Endometrium (tissue), 2 donors: ENCODE measurements around the gene GNG12.
A peak's percentile ranks its signal among the peaks of the same experiment; 100 is the strongest.
"Not testable (repeated sequence)": the region's sequence is repeated elsewhere in the genome, so short reads cannot be mapped to it uniquely, and the experiment has no call there.

ENCODE experiments used
- FAIRE-seq: peaks from 2 replicates; lab custom pipeline; 2012; peaks lifted over from hg19 to GRCh38; lab: Jason Lieb, UNC
- donor health status: control.
- donor health status: control.

The GNG12 gene

GRCh38 chr1:67731322-67731721 is 101.9 kb downstream of the GNG12 start:
- no peak for FAIRE-seq

GRCh38 chr1:67730312-67730711 is 103.0 kb downstream of the GNG12 start:
- FAIRE-seq: not testable (repeated sequence)

DNA sequence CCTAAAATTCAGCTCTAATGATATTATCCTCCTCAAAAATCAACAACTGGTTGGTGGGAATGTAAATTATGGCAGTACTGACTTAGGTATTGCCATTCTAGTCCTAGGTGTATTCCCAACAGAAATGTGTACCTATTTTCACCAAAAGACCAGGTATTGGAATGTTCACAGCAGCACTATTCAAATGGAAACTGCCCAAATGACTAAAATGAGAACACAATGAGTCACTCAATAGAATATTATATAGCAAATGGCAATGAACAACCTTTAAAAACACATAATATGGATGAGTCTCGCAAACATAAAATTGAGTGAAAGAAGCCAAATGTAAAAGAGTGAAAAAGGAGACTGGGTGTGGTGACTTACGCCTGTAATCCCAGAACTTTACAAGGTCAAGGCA is 103.4 kb downstream of the GNG12 start:
- FAIRE-seq: no peak

DNA sequence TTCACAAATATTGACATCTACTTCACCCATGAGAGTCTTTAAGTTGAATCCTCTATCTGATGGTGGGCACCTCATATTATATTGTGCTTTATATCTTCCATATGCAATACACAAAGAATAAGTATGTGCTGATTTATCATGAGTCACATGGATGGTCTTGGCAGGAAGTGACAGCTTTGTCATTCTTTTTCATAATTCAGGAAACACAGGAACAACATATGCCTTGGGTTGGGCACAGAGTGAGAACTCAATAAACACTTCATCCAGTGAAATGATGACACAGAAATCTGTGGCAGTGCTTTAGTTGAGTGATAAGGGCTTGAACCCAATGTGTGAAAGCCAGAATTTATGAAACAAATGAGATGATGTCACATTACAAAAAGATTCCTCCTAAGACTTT is 107.0 kb downstream of the GNG12 start:
- FAIRE-seq: no peak

- peak; percentile 8 for FAIRE-seq
Measured at GRCh38 chr1:67724928-67725560, 108.2 kb downstream of the GNG12 start.

DNA sequence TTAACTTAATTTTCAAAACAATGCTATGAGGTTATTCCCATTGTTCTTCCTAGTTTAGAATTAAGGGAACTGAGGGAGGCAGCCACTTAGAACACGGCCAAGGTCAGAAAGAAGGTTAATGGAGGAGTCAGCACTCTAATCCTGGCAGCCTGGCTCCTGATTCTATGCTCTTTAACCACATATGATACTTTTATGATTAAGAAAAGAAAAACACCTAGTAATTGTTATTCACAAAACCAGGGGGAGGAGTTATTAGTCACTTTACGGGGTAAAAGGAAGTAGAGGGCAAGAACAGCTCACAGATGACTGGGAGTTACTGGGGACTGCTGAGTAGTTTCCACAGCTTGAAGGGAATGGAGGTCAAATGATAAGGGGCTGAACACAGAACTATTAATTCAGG is 109.6 kb downstream of the GNG12 start:
- no peak for FAIRE-seq

- FAIRE-seq: no peak
Measured at GRCh38 chr1:67723126-67723525, 110.1 kb downstream of the GNG12 start.

DNA sequence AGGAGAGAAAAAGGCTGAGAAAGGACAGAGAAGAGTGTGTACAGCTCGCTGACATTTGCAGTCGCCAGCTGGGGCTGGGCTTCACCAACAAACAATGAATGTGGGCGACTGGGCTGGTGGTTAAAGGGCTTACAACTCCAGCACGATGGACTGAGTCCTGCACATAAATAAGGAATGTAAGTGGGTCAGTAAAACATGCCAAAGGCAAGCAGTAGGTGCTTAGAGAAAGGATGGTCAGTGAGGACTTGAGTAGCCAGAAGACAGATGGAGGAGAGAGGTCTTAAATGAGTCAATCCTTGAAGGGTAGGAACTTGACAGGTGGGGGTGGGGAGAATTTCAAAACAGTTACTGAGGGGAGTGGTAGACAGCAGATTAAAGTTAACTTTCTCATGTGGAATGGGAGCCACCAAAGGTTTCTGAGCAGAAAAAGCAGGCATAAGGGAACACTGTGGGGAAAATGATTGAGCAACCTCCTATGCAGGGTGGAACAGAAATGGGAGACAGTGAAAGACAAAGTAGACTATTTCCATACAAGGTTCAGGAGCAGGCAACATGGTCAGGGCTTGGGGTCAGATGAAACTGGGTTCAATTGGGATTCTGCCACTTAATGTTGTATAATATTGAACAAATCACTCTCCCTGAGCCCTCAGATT is 110.8 kb downstream of the GNG12 start:
- FAIRE-seq: no peak

GRCh38 chr1:67721650-67722291 is 111.5 kb downstream of the GNG12 start:
- no peak for FAIRE-seq

DNA sequence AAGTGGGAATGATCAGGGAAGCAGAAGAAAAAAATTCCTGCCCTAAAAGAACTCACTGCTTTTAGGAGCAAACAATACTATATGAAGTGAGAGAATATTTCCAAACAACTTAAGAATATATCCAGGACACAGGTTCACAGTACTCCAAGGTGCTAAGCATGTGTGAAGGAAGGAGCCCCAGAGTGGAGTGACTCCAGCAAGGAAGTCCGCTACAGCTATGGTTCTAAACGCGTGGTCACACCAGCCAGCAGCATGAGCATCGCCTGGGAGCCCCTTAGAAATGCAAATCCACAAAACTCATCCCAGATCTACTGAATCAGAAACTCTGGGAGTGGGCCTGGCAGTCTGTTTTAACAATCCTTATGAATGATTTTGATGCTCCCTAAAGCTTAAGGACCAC is 112.2 kb downstream of the GNG12 start:
- no peak for FAIRE-seq

DNA sequence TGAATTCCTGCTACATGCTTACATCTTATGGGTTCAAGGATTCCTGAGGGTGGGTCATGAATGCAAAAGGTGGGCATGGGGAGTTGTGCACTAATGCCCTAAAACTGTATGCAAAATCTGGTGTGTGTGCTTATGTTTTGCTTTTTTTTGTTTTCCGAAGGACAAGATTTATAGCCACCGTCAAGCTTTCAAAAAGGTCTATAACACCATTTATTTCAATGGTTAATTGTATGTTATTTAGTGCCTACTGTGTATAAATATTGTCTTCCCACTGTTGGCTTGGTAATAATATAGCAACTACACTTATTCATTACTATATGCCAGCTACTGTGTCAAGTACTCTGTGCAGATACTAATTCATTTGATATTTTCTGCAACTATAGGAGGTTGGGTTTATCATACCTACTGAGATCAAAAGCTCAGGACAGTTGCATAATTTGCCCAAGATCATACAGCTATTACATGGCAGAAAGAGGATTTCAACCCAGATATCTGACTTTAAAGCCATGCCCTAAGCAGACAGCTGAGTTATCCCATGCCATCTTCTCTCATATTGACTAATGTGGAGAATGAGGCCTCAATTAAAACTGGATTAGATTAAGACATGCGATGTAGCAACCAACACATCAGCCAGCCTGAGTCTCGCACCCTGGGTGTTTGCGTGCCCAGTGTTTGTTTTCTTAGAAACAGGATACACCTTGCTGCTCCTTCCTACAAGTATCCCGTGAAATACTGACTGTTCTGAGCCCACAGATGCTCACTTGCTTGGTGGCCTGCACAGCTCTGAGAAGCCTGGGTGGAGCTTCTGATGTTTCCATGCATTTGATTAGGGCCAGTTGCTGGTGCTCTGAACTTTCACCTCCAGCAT is 113.7 kb downstream of the GNG12 start:
- no peak for FAIRE-seq

DNA sequence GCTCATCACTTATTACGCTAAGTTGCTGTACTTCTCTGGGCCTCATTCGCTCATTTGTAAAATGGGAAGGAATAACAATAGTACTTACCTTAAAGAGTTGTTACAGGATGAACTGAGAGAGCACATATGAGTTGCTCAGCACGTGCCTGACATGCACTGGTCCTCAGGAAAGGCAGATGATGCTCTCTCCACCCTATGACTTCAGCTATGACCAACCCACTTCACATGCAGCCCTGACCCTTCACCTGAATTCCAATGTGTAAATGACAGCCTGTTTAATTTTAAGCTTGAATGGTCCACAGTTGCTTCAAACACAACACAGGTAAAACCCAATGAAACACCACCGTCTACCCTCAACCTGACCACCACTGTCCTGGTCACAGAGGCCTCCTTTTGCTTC is 115.4 kb downstream of the GNG12 start:
- FAIRE-seq: no peak

GRCh38 chr1:67716800-67717199 is 116.5 kb downstream of the GNG12 start:
- FAIRE-seq: no peak

DNA sequence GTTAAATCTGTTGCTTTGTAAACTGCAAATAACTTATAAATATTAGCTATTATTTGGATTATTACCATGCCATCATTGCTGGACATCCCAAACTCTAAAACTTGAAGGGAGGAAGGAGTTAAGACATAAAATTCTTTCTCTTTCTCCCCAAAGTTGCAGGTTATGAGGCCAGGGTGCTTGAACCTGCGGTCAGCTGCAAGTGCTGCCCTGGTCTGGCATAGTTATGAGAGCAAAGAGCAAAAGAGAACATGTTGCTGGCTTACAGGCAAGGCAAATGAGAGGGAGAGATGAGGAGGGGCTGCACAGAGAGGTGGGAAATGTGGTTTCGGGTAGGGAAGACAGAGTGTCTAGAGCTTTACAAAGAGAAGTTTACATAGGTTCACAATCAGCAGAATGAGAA is 117.4 kb downstream of the GNG12 start:
- FAIRE-seq: no peak

GRCh38 chr1:67713057-67713846 is 120.0 kb downstream of the GNG12 start:
- no peak for FAIRE-seq

GRCh38 chr1:67711855-67712212 is 121.4 kb downstream of the GNG12 start:
- FAIRE-seq: no peak

GRCh38 chr1:67711158-67711854 is 122.0 kb downstream of the GNG12 start:
- no peak for FAIRE-seq

DNA sequence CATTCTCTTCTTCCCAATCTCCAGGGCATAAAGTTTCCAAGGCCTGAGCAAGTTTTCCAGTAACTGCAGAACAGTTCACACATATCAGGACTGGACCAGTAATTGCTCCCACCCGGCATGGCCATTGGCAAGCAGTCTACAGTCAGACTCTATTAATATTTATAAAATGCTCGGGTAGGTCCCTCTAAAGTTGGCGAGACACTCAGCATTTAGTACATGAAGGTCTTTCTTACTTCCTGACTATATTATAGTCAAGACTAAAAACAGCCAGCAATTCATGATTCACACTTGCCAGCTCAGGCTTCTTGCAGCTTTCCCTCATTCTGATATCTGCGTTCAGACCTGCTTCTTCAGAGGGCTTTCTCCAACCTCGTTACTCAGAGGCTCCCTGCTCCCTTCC is 122.8 kb downstream of the GNG12 start:
- FAIRE-seq: no peak

DNA sequence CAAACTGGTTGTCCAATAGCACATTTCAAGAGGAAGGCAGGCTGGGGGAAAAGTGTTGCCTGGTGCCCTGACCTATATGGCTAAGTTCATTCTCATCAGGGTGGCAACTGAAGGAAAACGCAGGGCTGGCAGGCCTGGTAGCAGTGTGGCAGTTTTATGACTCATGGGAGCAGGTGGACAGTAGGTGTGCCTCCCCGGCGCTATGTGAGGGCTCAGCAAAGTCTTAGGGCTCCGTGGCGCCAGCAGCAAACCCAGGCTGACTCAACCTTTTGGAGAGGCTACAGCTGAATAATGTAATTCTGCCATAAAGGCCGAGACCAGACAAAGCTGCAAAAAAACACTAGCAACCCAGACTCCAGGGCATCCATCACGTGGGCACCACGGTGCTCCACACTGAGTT is 124.7 kb downstream of the GNG12 start:
- no peak for FAIRE-seq

GRCh38 chr1:67705735-67706453 is 127.4 kb downstream of the GNG12 start:
- no peak for FAIRE-seq

- no peak for FAIRE-seq
Measured at GRCh38 chr1:67704351-67704750, 128.9 kb downstream of the GNG12 start.
